K562 (cell line): ENCODE results near the gene MBOAT7. TPM values are rescaled to one million over a fixed set of nuclear protein-coding genes. Genes with fewer than 3 reads are reported as not detected.

Experiments used
- ATAC-seq: fragments of 200-7000 bp; cut with Tn5 transposase; 3 replicates; pipeline ENCODE4 v1.9.1; 2020; ENCODE audit warnings: moderate library complexity
- BruUV-seq: library from RNA; stranded (reverse); fragments of 400-500 nt; replicated peaks from 2 replicates; lab custom pipeline; 2021; lab: Mats Ljungman, UMichigan
- CTCF ChIA-PET: fragments of 300-600 bp; formaldehyde crosslinking; extraction: SDS; loops from one replicate; lab custom pipeline; 2021; ENCODE audit warnings: low intra/inter-chr PET ratio; lab: Yijun Ruan, JAX
- POLR2A ChIA-PET: fragments of 300-600, 350-650 bp; sonication (Branson Sonifier 250); formaldehyde crosslinking; extraction: SDS; loops from one replicate; lab custom pipeline; 2021; ENCODE audit warnings: antibody characterized with exemption, inconsistent platforms; lab: Yijun Ruan, JAX
- DNase-seq, 4 experiments: peaks; one replicate each; pipeline versions ENCODE4 v3.0.0 to v3.0.0-alpha.2; 2011 to 2018; ENCODE audit warnings: low spot score in 3 of 4, mixed read lengths in 3 of 4; ENCODE audit errors: extremely low read depth in 1 of 4
- FAIRE-seq: peaks from 2 replicates; lab custom pipeline; 2011; peaks lifted over from hg19 to GRCh38; lab: Jason Lieb, UNC
- H2AFZ ChIP-seq: 2 replicates; pipeline ENCODE4 v1.6.0; 2011; ENCODE audit warnings: low read depth, low read length, control low read depth, inconsistent platforms
- H3K27ac ChIP-seq: fragments of 200-600 bp; 3 replicates; pipeline ENCODE4 v1.8.0; 2011; ENCODE audit warnings: low read depth, mild to moderate bottlenecking, control low read depth, inconsistent platforms, low read length, moderate library complexity, mixed read lengths; ENCODE audit errors: extremely low read depth
- H3K27me3 ChIP-seq, 2 experiments: fragments of 300-600 bp in 1 of 2; 2 replicates in 1 of 2; 3 replicates in 1 of 2; pipeline versions ENCODE4 v1.6.0 to v1.8.0; 2011; ENCODE audit warnings: inconsistent platforms in 2 of 2, low read length in 2 of 2, mild to moderate bottlenecking in 1 of 2, mixed read lengths in 1 of 2, moderate library complexity in 1 of 2; ENCODE audit not compliant: control insufficient read depth in 2 of 2, insufficient read depth in 2 of 2
- H3K36me3 ChIP-seq: fragments of 300-600 bp; 3 replicates; pipeline ENCODE4 v1.8.0; 2011; ENCODE audit warnings: mild to moderate bottlenecking, low read length, inconsistent platforms; ENCODE audit not compliant: control insufficient read depth, insufficient read depth
- H3K4me1 ChIP-seq, 2 experiments: fragments of 200-600 bp in 1 of 2; replicated peaks in 1 of 2; 2 replicates in 1 of 2; 3 replicates in 1 of 2; pipeline versions ENCODE4 v1.5.1 to v1.8.0; 2011; ENCODE audit warnings: inconsistent platforms in 2 of 2, low read length in 2 of 2, mild to moderate bottlenecking in 1 of 2, mixed read lengths in 1 of 2, moderate library complexity in 1 of 2; ENCODE audit not compliant: control insufficient read depth in 2 of 2, insufficient read depth in 2 of 2
- H3K4me2 ChIP-seq: 2 replicates; pipeline ENCODE4 v1.6.1; 2011; ENCODE audit warnings: low read length, control low read depth, inconsistent platforms, mixed read lengths; ENCODE audit not compliant: insufficient read depth
- H3K4me3 ChIP-seq: fragments of 200-600 bp; sonication (generic), shearing (Covaris generic); 2 replicates; pipeline ENCODE4 v1.5.1; 2016; ENCODE audit warnings: control low read depth, inconsistent platforms
- H3K79me2 ChIP-seq: fragments of 200-600 bp; 3 replicates; pipeline ENCODE4 v1.8.0; 2011; ENCODE audit warnings: low read length, inconsistent platforms; ENCODE audit not compliant: control insufficient read depth, insufficient read depth
- H3K9ac ChIP-seq, 2 experiments: 2 replicates each; pipeline versions ENCODE4 v1.6.0 to v1.6.1; 2011; ENCODE audit warnings: low read depth in 2 of 2, low read length in 2 of 2, control low read depth in 1 of 2, inconsistent platforms in 1 of 2, mild to moderate bottlenecking in 1 of 2, mixed read lengths in 1 of 2; ENCODE audit not compliant: insufficient read depth in 1 of 2
- H3K9me1 ChIP-seq: one replicate; pipeline ENCODE4 v1.6.0; 2011; ENCODE audit warnings: inconsistent platforms, mild to moderate bottlenecking, low read length, moderate library complexity; ENCODE audit not compliant: control insufficient read depth, insufficient read depth
- H3K9me3 ChIP-seq: replicated peaks from 2 replicates; pipeline ENCODE4 v1.5.1; 2011; ENCODE audit warnings: low read depth, low read length, inconsistent platforms; ENCODE audit not compliant: control insufficient read depth, insufficient read depth
- H4K20me1 ChIP-seq: replicated peaks from 2 replicates; pipeline ENCODE4 v1.6.1; 2011; ENCODE audit warnings: low read length, inconsistent platforms, mixed read lengths; ENCODE audit not compliant: control insufficient read depth, insufficient read depth
- ARID3B ChIP-seq: fragments of 250-450 bp; sonication (Bioruptor Pico); IDR thresholded peaks from 2 replicates; pipeline ENCODE4 v1.4.0; 2020; ENCODE audit warnings: borderline replicate concordance
- HNRNPK ChIP-seq: fragments of 200-400 bp; formaldehyde crosslinking; IDR thresholded peaks from one replicate; pipeline ENCODE4 v1.6.1; 2018; ENCODE audit warnings: mild to moderate bottlenecking, low read depth, low read length; ENCODE audit not compliant: poor library complexity, severe bottlenecking
- JUND ChIP-seq, 2 experiments: IDR thresholded peaks; 2 replicates in 1 of 2; 3 replicates in 1 of 2; pipeline ENCODE4 v1.6.1; 2011; ENCODE audit warnings: borderline replicate concordance in 2 of 2, low read depth in 2 of 2, low read length in 2 of 2, improper control_type of control experiment in 1 of 2, missing biosample characterization in 1 of 2, missing genetic modification characterization in 1 of 2, missing genetic modification reagents in 1 of 2
- KDM5B ChIP-seq: fragments of 200-600 bp; sonication (generic); IDR thresholded peaks from 2 replicates; pipeline ENCODE4 v1.6.1; 2012; ENCODE audit warnings: low read depth, mild to moderate bottlenecking, moderate library complexity, low read length, control low read depth, inconsistent platforms; ENCODE audit not compliant: insufficient replicate concordance
- MAFF ChIP-seq: IDR thresholded peaks from 2 replicates; pipeline ENCODE4 v1.6.1; 2012; ENCODE audit warnings: low read length, improper control_type of control experiment
- MNT ChIP-seq, 2 experiments: fragments of 450-650 bp; conservative IDR thresholded peaks; 2 replicates each; pipeline ENCODE4 v1.6.1; 2017; ENCODE audit warnings: mild to moderate bottlenecking in 2 of 2, moderate library complexity in 2 of 2
- NONO ChIP-seq, 2 experiments: fragments of 200-400 bp in 1 of 2; fragments of 450-650 bp in 1 of 2; formaldehyde crosslinking in 1 of 2; IDR thresholded peaks; 2 replicates each; pipeline ENCODE4 v1.6.1; 2017; ENCODE audit warnings: low read depth in 2 of 2, mild to moderate bottlenecking in 2 of 2, moderate library complexity in 2 of 2, low read length in 1 of 2
- POLR2AphosphoS2 ChIP-seq: IDR thresholded peaks from 2 replicates; pipeline ENCODE4 v1.6.1; 2012; ENCODE audit warnings: low read length, improper control_type of control experiment
- PURB ChIP-seq: sonication (generic); formaldehyde crosslinking; IDR thresholded peaks from 2 replicates; pipeline ENCODE4 v1.9.0; 2021; ENCODE audit warnings: low read depth, mild to moderate bottlenecking, missing genetic modification reagents
- TAF7 ChIP-seq: fragments of 450-650 bp; IDR thresholded peaks from 2 replicates; pipeline ENCODE4 v1.6.1; 2016; ENCODE audit warnings: missing genetic modification characterization, missing compliant biosample characterization
- ZNF140 ChIP-seq: fragments of 250-450 bp; sonication (Bioruptor Pico); IDR thresholded peaks from 2 replicates; pipeline ENCODE4 v1.8.0; 2021; ENCODE audit warnings: moderate library complexity, mild to moderate bottlenecking, inconsistent platforms
- WGBS: fragments of 100-300 bp; shearing (Covaris generic); methylation state at CpG from one replicate; pipeline ENCODE4 v1.1.6; 2016; ENCODE audit warnings: low coverage, mixed read lengths; ENCODE audit not compliant: insufficient coverage; ENCODE audit errors: missing lambda C conversion rate; 5-methylcytosine and 5-hydroxymethylcytosine counted together
- in situ Hi-C: fragments of 300-500 bp; cut with MboI; formaldehyde crosslinking; loops from 4 replicates; pipeline ENCODE4 v1.15.0; 2018; ENCODE audit warnings: inconsistent platforms, mixed read lengths
- intact Hi-C: fragments of 100-400 bp; cut with micrococcal nuclease; formaldehyde crosslinking; loops from 2 replicates; pipeline ENCODE4 v1.14.2; 2022
- polyA plus RNA-seq, 8 experiments: library from polyadenylated mRNA; depleted of rRNA in 4 of 8; stranded (reverse) in 5 of 8; unstranded in 3 of 8; fragments of >200 nt; fragmentation: Nextera tagmentation in 2 of 8; fragmentation: Illumina TruSeq in 1 of 8; extraction: Ambion mirVana in 2 of 8; extraction: Trizol in 1 of 8; gene quantifications; 2 replicates each; pipeline versions ENCODE4 v1.2.1 to v1.2.3, GENCODE V29; 2011 to 2014; ENCODE audit warnings: inconsistent platforms in 1 of 8, missing spikeins in 1 of 8
- total RNA-seq, 7 experiments: library from RNA; depleted of rRNA in 6 of 7; stranded (reverse); fragments of >200 nt in 6 of 7; fragmentation: Illumina TruSeq in 2 of 7; extraction: Trizol in 2 of 7; gene quantifications; 2 replicates each; pipeline versions ENCODE4 v1.2.1 to v1.2.3, GENCODE V29; 2011 to 2021; ENCODE audit warnings: low replicate concordance in 1 of 7

Gene MBOAT7
- total and polyA plus RNA-seq, 9 of the 15 experiments (the other 6 are each of a cell fraction or from before 2014, with no cell fraction given): 1.4 to 153 (median 56.1) TPM

GRCh38 chr19:54160854-54161253 is 28.5 kb downstream of the MBOAT7 start:
- Histone ChIP-seq H4K20me1 (0 out of 2 replicates have a peak, but pooled peaks cover 10% of the 10 kb centered on the region), H3K9me3 (no peaks in the 10 kb centered on the region), H3K4me2 (peak overlapping the region; percentile 95), H3K9me1 (no peaks in the 10 kb centered on the region), H3K4me1 (peaks cover 21 to 53% of the 10 kb centered on the region in 2 experiments)
- intact Hi-C loops: no loop called here
- in situ Hi-C loops: loop anchor here (5.0 kb wide), 1 partner anchor 66 kb away; no protein-coding TSS in a partner anchor
- no peak for ATAC-seq
- no TSS peak for BruUV-seq
- no peak for TF ChIP-seq ARID3B (CRISPR knock-in tag)
- TF ChIP-seq JUND (IDR thresholded peaks at IDR 0.05; ENCODE audit: borderline replicate concordance, low read depth, low read length): no peak
- TF ChIP-seq JUND (tag; IDR thresholded peaks at IDR 0.05; ENCODE audit: borderline replicate concordance, low read depth, low read length): no peak
- no peak for TF ChIP-seq NONO (IDR thresholded peaks at IDR 0.05; ENCODE audit: low read depth in 2 of 2, low read length in 1 of 2)
- no peak for TF ChIP-seq MAFF
- no peak for TF ChIP-seq MNT (conservative IDR thresholded peaks at IDR 0.05)
- no peak for TF ChIP-seq TAF7 (tag)
- no peak for TF ChIP-seq KDM5B
- no peak for TF ChIP-seq ZNF140 (CRISPR knock-in tag)
- TF ChIP-seq PURB (CRISPR knock-in tag): no peak
- TF ChIP-seq POLR2AphosphoS2: no peak
- no peak for TF ChIP-seq HNRNPK
- TF ChIP-seq, all 486 proteins: peak for 0
- peak overlapping the region; percentile 97; the same call in 1 of the 2 replicates for H2AFZ ChIP-seq
- 27% methylated on average over 8 of the region's 13 CpGs for WGBS
- peaks cover 18% of the 10 kb centered on the region; the same call in 2 of the 3 replicates for H3K79me2 ChIP-seq
- ChIA-PET POLR2A (interaction anchor here (0.6 to 3.1 kb wide), 6 partner anchors 11 to 49 kb away, joined by 3 to 18 read pairs (median 4); partner anchors contain the start of genes CNOT3 and MBOAT7), CTCF (no interaction called here)
- H3K4me3 ChIP-seq: peak overlapping the region; percentile 69
- H3K27me3 ChIP-seq: no peaks in the 10 kb centered on the region
- H3K36me3 ChIP-seq: peaks cover 25% of the 10 kb centered on the region
- peak overlapping the region; percentile 84 to 94; a peak in 3 of 4 replicates for H3K9ac ChIP-seq
- FAIRE-seq (no peak), DNase-seq (peak in 1 of 4 experiments; percentile 22)
- peak overlapping the region; percentile 81; the same call in 2 of the 3 replicates for H3K27ac ChIP-seq
